RCC 7860 (cell line): ENCODE measurements around the gene MAP4.
"Not testable (repeated sequence)": the region's sequence is repeated elsewhere in the genome, so short reads cannot be mapped to it uniquely, and the experiment has no call there.

Experiments used
- DNase-seq: peaks from one replicate; pipeline ENCODE4 v3.0.0-alpha.2; 2015; ENCODE audit warnings: low spot score
- FAIRE-seq: peaks from 2 replicates; lab custom pipeline; 2012; peaks lifted over from hg19 to GRCh38; lab: Jason Lieb, UNC

Gene MAP4

DNA sequence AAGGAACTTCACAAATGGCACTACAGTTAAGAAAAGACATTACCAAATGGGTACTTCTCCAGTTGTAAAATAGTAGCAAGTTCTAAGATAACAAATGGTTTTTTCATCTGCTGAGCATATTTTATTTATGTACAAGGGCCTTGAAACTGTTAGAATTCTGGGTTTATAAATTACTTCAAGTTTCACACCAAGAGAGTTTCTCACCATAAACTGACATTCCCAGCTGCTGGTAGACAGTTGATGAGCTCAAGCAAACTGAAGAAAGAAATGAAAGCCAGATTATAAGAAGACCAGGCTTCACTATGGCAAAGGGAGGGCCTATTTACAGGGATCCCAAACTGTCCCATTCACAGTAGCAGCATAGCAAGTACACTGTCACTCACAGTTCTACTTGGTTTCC is 113.5 kb downstream of the MAP4 start:
- DNase-seq: no peak

DNA sequence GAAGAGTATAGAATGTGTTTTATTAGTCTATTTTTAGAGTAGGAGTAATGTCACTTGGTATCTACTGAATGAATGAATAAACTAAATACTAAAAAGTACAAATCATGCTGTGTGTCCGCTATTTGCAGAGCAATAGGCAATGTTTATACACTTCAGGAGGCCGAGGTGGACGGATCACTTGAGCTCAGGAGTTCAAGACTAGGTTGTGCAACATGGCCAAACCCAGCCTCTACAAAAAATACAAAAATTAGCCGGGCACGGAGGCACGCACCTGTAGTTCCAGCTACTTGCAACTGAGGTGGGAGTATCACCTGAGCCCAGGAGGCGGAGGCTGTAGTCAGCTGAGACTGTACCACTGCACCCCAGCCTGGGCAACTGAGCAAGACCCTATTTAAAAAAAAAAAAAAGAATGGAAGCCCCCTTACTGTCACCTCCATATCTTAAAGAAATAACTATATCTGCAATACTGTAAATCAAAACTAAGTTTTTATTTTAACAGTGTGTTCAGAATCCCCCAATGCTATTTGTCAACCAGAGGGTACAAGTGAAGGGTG is 114.9 kb downstream of the MAP4 start:
- FAIRE-seq: no peak

More for the DNA sequence above, 113.5 kb downstream of the MAP4 start:
- FAIRE-seq: no peak

DNA sequence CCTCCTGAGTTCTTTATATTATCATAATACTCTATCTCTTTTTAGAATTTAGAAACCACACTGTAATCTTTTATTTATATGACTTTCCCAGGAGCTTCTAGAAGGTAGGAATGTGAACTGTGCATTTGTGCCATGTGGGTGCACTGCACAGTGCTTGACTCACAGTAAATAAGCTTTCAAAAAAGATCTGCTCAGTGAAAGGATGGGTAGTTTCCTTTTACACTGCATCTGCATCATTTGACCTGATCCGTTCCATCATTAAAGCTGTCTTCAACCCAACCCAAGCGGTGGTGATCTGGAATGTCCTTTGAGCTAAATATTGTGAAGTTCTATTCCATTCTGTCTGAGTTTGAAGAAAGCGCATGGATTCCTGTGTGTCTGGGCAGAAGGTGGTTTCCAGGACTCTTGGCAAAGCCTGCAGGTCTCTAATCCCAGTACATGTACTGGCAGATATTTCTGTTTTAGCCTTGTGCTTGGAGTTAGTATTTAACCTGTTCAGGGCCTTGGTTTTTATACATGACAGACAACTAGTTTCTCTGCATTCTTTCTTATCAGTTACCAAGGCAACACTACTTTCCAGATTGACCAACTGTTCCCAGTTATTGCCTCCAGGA is 116.6 kb downstream of the MAP4 start:
- DNase-seq (no peak), FAIRE-seq (no peak)

More for the DNA sequence above, 114.9 kb downstream of the MAP4 start:
- DNase-seq: no peak

DNA sequence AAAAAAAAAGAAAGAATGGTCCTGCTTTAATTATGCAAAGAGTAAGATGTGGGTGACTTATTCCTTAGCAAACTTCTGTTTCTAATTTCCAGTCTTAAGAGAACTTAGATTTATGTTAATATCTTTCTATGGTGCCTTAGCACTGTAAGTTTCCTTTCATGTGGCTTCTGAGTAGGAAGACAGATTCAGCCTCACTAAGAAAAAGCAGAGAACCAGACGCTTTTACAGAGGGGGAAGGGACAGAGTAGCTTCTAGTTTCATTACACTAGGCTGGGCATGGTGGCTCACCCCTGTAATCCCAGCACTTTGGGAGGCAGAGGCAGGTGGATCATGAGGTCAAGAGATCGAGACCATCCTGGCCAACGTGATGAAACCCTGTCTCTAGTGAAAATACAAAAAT is 118.3 kb downstream of the MAP4 start:
- FAIRE-seq (no peak), DNase-seq (no peak)

DNA sequence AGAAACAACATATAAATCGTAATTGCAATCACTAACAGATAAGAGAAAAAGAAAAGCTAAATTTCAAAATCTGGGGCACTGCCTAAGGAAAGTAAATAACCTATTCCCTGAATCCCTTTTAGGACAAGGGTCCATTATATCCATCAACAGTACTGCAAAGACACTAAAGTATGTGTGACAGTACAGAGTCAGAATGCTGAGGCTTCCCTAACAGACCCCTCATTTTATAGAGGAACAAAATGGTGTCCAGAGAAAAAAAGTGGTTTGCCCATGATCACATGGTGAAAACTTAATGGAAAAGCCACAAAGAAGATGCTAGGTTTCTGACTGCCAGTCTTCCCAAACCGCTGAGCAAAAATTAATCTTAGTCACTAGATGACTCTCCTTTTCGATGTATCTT is 119.5 kb downstream of the MAP4 start:
- DNase-seq (no peak), FAIRE-seq (no peak)

DNA sequence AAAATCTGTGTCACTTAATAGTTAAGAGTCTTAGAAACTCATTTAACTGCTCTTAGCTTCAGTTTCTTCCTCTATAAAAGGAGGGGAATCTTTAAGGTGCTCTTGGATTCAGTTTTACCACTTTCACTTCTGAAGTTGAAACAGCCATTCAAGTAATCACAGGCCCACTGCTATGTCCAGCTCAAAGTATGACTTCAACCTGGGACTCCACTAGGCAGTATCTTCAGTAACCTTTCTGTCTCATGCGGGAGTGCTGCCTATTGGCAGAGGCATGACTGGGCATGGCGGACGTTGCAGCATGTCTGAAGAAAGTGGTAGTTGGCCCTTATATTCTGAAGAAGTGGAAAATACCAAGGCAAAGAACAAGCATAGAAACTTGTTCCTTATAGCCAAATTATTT is 121.0 kb downstream of the MAP4 start:
- DNase-seq: no peak

DNA sequence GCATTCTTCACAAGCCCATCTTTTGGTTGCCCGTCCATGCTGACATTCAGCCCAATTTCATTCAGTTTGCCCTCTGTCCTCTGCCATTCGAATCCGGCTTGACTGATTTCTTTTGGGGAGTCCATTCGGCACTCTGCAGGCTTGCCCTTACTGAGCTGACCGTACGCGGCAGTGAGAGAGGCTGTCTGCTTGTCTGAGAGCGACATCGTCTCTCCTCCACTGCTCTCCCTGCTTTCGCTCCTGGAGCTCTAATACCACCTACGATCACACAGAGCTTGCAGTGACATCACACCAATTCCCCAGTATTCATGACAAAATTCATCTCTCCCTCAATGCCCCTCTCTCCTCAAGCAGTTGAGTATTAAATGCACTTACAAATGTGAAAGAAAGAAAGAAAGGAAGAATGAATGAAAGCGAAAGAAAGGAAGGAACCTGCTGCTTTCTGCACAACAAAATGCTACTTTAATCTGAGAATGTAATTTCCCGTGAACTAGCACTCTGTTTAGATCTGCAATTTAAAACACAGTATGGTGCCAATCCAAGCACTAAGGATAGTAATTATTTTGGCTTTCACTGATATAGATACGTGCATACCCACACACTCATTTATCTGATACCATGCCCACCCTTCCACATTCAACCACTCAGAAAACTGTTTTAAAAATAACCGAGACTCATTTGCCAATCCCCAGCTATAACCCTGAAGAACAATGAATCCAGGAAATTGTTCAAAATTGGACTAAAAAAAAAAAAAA is 123.8 kb downstream of the MAP4 start:
- DNase-seq (no peak), FAIRE-seq (no peak)

More for the DNA sequence above, 121.0 kb downstream of the MAP4 start:
- no peak for FAIRE-seq

DNA sequence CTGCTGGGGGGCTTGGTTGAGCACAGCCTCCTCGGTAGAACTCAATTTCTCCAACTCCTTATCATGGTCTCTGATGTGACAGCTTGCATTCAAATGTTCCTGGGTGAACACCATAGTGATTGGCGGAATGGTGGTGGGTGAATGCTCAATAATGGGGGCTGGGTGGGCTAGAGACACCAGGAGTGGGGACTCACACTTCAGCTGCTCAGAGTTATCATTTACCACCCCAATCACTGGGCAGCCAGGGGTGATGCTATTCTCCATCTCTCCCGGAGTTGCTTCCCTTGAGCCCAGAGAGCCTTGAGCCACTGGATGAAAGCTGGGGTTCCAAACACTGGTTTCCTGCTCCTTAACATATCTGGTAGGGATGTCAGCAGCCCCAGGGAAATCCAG is 124.6 kb downstream of the MAP4 start:
- FAIRE-seq (no peak), DNase-seq (no peak)

DNA sequence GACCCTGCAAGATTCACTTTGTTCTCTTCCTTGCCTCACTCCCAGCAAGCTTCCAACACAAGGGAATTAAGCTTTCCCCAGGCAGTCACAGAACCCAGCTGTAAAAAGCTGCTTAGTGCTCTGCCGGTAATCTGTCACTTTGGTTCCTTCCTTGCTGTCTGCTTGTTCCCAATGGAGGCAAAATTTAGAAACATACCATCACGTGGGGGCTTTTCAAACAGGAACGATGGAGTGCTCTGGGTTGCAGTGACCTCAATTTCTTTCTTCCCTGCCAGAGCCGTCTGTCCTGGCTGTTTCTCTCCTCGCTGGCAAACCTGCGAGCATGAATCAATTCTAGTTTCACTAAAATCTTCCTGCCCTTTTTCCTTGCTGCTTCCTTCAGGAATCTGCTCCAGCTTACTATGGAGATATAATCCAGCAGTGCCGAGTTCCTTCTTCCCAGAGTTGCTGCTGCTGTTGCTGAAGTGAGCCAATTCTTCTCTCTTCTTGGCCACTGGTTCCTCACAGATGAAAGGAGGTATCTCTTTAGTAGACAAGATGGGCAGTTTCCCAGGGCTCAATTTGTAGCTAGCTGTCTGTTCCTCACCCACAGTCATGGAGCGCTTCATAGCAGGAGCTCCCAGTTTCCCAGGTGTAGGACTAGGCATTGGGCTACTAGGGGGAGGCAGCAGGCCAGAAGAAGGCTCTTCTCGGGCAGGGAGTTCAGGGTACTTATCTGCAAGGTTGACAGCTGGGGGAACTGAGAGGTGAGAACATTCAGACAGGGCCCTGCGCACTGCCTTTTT is 125.2 kb downstream of the MAP4 start:
- no peak for FAIRE-seq
- no peak for DNase-seq

DNA sequence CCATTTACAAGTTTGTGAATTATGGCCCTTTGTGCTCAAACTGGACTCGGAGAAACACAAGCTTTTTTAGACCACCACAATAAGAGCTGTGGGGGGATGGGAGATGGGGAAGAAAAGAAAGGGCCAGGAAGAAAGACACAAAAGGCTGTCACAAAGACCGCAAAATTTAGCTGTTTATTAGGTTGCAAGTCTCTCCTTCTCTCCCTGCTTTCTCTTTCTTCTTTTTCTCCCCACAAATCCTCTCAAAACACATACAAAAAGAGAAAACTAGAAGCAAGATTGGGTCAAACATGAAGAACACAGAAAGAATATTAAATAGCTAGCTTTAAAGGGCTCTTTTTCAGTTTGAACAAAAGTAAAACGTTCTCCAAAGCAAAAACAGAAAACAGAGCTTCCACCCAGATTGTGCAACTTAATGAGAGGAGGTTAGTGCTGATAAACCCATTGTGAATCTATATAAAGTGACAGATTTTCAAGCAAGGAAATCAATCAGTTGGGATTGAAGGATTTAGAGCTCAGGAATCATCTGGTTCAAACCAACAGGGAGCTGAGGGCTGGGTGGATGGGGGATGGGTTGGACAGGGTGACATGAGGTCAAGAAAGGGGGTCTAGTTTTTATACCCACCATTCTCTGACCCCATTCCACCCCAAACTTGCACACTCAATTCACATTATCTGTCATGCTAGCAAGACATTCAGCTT is 125.9 kb downstream of the MAP4 start:
- no peak for DNase-seq
- FAIRE-seq: no peak

DNA sequence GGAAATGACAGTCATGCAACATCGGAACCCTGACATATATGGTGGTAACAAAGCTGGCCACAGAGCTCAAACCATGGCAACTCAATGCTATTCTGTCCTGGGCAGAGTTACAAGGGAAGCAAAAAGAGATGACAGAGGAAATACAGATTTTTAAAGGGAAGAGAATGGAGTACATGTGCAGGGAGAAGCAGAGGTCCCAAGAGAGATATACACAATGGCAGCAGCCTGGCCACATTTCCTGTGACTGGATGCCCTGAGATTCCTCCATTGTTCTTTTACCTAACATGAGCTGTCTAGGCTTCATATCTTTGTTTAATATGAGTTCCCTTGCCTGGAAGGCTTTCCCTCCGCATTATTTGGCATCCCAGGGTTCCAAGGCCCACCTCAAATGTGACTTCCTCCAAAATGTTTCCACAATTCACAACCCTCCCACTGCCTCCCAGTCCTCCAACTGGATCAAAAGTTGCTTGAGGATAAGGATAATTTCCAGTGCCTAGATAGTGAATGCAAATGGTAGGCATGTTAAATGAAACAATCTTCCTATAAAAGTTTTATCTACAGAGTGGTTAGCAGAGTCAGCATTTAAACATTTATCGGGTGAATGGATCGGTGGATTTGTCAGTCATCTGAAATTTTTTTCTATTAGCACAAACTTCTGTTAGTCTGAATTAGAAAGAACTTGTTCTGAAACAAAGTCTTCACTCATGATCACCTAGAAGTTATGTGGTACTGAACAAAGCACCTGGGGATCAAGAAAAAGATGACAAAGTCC is 127.0 kb downstream of the MAP4 start:
- FAIRE-seq (no peak), DNase-seq (no peak)

DNA sequence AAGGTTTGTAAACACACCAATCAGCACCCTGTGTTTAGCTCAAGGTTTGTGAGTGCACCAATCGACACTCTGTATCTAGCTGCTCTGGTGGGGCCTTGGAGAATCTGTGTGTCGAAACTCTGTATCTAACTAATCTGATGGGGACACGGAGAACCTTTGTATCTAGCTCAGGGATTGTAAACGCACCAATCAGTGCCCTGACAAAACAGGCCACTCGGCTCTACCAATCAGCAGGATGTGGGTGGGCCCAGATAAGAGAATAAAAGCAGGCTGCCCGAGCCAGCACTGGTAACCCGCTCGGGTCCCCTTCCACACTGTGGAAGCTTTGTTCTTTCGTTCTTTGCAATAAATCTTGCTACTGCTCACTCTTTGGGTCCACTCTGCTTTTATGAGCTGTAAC is 128.2 kb downstream of the MAP4 start:
- DNase-seq, FAIRE-seq: not testable (repeated sequence)

DNA sequence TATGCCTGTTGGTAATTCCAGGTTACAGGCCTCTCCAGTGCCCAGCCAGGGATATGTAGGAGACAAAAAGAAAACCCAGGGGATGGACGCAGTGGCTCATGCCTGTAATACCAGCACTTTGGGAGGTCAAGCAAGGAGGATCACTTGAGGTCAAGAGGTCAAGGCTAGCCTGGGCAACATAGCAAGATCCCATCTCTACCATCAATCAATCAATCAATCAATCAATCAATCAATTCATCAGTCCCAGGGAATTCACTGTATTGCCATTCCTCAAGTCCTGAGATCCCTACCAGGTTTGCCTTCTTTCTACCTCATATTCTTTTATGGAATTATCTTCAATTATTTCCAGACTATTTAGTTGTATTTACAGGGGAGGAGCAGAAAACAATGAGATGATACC is 131.0 kb downstream of the MAP4 start:
- DNase-seq: no peak
- no peak for FAIRE-seq

DNA sequence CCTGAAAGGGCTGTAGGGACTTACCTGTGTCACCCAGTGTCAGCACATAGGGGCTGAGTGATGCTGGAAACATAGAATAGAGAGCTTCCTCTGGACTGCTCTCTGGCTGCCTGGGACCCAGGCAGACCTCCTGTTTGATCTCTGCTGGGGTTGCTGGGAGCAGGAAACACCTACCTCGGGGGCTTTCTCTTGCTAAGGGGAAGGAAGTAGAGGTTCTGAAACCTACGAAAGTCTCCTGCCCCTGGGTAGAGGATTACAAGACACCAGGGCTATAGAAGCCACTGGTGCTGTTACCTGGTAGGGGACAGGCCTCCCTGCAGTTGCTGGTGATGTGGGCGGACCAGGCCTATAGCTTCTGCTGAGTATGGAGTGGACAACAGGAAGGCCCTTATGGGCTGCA is 131.6 kb downstream of the MAP4 start:
- no peak for FAIRE-seq
- DNase-seq: no peak

DNA sequence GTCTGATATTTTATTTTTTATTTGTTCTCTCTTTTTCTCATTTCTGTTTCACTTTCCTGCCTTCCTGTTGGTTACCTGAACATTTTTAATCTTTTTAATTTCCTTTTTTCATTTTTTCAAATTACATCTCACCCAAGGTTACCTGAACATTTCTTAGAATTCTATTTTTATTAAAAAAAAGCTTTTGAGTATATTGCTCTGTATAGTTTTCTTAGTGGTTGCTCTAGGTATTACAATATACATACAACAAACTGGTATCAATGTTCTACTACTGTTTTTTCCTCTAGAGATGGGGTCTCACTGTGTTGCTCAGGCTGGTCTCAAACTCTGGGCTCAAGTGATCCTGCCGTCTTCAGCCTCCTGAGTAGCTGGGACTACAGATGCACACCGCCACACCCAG is 133.9 kb downstream of the MAP4 start:
- DNase-seq (no peak), FAIRE-seq (no peak)

DNA sequence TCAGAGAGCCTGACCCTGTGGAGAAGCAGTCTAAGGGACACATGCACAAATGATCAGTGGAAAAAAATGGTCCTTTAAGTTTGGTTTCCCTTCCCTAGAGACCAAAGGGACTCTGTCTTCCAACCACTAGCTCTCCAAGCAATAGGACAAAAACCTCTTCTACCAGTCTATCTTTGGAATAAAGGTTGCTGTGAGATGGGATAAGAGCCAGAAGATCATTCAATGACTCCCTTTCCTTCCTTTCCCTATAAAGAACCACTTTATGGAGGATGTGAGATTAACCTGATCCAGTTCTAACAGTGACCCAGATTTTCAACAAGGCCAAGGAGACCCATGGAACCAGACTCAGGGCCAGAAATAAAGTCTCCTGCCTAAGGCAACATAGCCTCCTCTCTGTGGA is 138.5 kb downstream of the MAP4 start:
- FAIRE-seq (no peak), DNase-seq (no peak)

DNA sequence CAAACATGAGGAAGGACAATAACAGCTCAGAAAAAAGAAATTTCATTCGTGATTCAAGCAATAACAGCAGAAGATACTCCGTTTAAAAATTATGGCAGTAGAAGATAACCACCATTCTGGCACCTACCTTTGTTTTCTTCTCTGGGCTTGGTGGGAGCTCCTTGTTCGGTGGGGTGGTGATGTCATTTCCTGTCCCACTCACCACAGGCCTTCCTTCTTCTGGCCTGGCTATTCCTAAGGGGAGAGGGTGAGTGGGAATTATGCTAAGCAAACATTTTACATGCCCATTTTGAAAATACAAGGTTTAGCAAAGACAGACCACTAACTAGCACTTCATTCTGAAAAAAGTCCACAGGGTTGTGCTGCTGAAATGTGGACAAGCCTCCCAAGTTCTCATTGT is 138.9 kb downstream of the MAP4 start:
- DNase-seq (no peak), FAIRE-seq (no peak)

DNA sequence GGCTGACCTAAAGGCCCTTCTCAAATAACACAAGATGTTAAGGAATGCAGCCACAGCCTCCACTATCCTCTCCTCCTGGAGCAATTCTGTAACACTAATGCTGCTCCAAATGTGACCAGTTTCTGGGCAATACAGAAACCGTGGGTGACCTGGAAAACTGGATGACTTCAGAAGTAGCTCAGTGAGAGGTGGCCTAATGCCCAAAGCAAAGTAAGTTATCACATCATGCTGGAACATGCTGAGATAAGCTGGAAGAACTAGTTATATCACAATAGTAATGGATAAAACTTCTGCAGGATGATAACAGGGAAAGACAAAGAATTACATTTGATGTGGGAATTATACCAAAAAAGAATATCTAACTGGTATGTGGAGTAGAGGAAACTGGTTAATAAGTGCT is 141.3 kb downstream of the MAP4 start:
- FAIRE-seq (no peak), DNase-seq (no peak)

DNA sequence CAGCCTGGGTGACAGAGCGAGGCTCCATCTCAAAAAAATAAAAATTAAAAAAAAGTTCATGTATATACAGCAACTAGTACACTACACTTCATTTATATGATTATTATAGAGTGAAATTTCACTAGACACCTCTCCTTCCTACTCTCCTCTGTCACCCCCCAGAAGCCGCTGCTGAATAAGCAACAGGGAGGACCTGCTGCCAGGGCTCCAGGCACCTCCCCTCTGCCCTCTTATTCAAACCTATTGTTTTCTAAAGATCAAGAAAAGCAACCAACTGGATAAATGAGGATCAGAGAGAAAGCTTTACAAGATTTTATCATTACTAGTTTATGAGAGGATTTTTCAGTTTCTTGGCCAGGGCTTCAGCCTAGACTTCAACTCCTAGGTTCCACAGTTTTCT is 141.8 kb downstream of the MAP4 start:
- DNase-seq (no peak), FAIRE-seq (no peak)

DNA sequence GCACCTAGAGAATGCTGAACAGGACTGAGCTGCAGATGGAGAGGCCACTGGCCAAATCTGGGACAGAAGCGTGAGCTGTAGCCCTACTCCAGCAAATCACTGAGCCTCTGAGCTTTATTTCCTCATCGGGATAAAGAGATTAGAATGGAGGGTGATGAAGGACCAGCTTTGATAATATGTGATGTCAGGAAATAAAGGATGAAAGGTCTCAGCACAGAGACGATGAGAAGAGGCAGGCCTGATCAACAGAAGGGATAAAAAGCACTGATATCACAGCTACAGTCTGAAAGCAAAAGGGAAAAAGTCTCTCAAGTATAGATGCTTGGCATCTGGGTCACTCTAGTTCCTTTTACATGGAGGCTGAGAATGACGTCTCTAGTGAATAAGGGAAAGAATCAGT is 143.3 kb downstream of the MAP4 start:
- DNase-seq (no peak), FAIRE-seq (no peak)
